Stomach (tissue), 4 donors: ENCODE results near the gene INSL3.

Experiments
- CTCF ChIP-seq, 7 experiments: fragments of 450-650 bp in 4 of 7; fragments of 200-600 bp in 3 of 7; sonication (generic) in 3 of 7; IDR thresholded peaks; one replicate each; pipeline ENCODE4 v1.5.1; 2016 to 2019; ENCODE audit warnings: antibody characterized with exemption in 7 of 7, control low read depth in 2 of 7, mild to moderate bottlenecking in 1 of 7
- EP300 ChIP-seq: sonication (generic); formaldehyde crosslinking; IDR thresholded peaks from one replicate; pipeline ENCODE4 v1.6.1; 2017; ENCODE audit warnings: antibody characterized with exemption
- POLR2A ChIP-seq, 4 donors: fragments of 450-650 bp; IDR thresholded peaks; one replicate each; pipeline ENCODE4 v1.6.1; 2016; ENCODE audit warnings: antibody characterized with exemption in 4 of 4, control low read depth in 2 of 4, mild to moderate bottlenecking in 1 of 4, moderate library complexity in 1 of 4
- POLR2AphosphoS5 ChIP-seq, 3 donors: sonication (generic); formaldehyde crosslinking; IDR thresholded peaks; one replicate each; pipeline ENCODE4 v1.6.1; 2016; ENCODE audit warnings: antibody characterized with exemption in 3 of 3

GRCh38 chr19:17770613-17771012 lies 50.7 kb downstream of the INSL3 start:
- TF ChIP-seq POLR2A (IDR thresholded peaks at IDR 0.05): no peak
- TF ChIP-seq CTCF (IDR thresholded peaks at IDR 0.05): no peak
- TF ChIP-seq EP300: no peak
- no peak for TF ChIP-seq POLR2AphosphoS5 (IDR thresholded peaks at IDR 0.05)
